ENCODE data around the gene CD59.
"Not testable (repeated sequence)": the region's sequence is repeated elsewhere in the genome, so short reads cannot be mapped to it uniquely, and the experiment has no call there.

CD59 gene

DNA sequence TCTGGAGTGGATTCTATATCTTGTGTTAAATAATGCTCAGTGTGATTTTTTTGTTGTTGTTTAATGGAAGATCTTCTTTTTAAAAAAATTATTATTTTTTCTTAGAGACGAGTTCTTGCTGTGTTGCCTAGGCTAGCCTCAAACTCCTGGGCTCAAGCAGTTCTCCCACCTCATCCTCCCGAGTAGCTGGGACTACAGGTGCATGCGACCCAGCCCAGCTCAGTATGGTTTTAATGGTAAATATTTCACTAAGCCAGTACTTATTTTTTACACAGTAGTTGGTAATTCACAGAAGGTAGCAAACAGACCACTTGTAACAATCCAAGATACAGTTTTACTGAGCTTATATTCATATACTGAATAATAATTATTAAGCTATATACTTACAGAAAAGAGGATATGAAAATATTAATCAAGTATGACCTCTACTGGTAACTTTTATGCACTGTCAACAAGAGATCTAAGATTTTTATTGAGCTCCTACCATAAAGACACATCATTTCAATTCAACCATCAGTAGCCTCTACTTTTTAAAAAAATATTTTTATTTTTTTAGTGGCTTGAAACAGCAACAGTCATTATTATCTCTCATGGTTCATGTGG is 6.1 kb upstream of the CD59 start:
- DNase-seq = no peak

- DNase-seq = no peak
These were observed 5.6 kb upstream of the CD59 start for GRCh38 chr11:33741806-33742205.

DNA sequence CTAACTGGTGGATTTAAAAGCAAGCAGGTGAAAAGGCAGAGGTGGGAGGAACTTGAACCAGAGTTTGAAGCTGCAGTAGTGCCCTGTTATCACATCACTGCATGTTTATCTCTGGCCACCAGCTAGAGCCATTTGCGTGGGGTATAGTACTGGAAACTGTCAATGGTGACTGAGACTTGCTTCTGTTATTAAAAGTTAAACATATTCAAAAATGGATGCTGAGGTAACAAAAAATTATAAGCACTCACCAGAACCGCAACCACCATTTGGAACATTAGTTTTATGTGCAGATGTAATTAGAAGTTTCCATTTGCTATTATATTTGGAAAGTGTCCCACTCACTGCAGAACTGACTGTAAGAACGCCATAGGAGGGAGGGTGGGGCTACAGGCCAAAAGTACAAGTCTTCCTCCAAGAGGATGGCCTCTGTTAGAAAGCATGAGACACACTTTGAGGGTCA is 1.2 kb upstream of the CD59 start:
- DNase-seq = no peak

DNA sequence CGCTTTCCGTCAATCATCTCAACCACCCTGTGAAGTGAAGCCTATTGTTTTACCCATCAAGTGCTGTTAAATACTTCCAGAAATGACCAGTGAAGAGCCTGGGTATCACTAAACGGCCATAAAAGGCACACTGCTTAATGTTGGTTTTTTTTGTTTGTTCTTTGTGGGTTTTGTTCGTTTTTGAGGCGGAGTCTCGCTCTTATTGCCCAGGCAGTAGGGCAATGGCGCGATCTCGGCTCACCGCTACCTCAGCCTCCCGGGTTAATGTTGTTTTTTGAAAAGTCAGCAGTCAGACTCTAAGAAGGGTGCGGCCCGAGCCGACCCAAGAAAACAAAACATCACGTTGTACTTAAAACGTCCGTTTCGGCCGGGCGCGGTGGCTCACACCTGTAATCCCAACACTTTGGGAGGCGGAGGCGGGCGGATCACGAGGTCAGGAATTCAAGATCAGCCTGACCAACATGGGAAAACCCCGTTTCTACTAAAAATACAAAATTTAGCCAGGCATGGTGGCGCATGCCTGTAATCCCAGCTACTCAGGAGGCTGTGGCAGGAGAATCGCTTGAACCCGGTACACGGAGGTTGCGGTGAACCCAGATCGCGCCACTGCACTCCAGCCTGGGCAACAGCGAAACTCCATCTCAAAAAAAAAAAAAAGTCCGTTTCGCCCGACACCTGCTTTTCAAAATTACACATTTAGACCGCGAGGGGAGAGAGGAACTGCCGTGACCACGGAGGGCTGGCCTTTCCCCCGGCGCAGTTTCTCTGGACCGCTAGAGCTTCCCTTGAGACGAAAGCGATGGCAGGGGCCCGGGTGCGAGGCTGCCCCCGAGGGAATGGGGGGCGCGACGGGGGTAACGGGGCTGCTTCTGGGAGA is 714 bp downstream of the CD59 start:
- DNase-seq = peak; percentile 25

DNA sequence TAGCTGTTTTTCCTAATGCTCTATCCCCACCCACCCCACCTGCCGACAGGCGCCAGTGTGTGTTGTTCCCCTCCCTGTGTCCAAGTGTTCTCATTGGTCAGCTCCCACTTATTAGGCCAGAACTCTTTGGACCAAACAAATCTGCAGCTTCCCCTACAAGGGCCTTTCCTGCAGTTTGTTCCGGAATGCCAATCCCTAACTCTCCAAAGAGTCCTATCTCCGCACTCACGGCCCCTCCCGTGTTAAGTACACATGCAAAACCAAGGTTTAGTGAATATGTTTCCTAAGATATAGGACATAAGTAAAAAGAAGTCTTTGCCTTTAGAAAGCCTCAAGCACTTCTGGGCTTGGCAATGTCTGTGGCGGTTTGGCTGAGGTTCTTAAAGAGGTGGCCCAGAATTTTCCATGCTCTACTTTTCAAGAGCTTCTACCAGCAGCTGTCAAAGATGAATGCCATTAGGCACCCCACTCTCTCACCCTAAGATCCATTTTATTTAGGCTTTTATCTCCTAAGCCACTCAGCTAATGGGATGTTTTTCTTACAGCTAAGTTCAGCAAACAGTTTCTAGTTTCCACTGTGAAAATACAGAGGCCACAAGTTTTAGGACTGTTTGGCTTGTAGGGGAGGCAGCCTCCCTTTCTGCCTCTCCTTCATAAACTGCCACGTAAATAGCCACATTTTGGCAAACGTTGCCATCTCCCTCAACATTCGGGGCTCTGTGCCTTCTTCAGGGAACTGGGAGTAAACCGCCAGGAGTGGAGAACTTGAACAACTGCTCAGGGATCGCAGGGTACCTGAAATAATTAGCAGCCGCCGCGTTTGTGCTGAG is 1.6 kb downstream of the CD59 start:
- no peak for DNase-seq

GRCh38 chr11:33733980-33734379 is 2.2 kb downstream of the CD59 start:
- DNase-seq = no peak

- DNase-seq = no peak
These were observed 4.3 kb downstream of the CD59 start for GRCh38 chr11:33731723-33732531.

GRCh38 chr11:33730716-33731115 is 5.5 kb downstream of the CD59 start:
- no peak for DNase-seq

- DNase-seq = not testable (repeated sequence)
These were observed 7.1 kb downstream of the CD59 start for GRCh38 chr11:33729072-33729664.

GRCh38 chr11:33727539-33727938 is 8.7 kb downstream of the CD59 start:
- not testable (repeated sequence) for DNase-seq

GRCh38 chr11:33725496-33725895 is 10.7 kb downstream of the CD59 start:
- no peak for DNase-seq

DNA sequence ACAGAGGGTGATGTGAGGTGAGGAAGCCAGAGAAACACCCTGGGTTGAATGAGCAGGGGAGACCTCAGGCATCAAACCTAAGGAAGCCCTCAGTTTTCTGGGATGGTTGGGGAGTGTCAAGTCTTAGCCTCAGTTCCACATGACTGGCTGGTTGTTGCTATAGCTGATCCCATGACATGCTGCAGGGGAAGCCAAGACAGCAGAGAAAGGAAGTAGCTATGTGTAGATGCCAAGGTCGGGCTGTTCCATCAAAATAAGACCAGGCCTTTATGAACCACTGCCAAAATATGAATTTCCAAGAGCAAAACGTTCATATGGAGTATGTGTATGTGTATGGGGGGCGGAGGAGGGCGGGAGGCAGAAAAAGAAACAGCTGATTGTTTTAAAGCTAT is 11.6 kb downstream of the CD59 start:
- no peak for DNase-seq

DNA sequence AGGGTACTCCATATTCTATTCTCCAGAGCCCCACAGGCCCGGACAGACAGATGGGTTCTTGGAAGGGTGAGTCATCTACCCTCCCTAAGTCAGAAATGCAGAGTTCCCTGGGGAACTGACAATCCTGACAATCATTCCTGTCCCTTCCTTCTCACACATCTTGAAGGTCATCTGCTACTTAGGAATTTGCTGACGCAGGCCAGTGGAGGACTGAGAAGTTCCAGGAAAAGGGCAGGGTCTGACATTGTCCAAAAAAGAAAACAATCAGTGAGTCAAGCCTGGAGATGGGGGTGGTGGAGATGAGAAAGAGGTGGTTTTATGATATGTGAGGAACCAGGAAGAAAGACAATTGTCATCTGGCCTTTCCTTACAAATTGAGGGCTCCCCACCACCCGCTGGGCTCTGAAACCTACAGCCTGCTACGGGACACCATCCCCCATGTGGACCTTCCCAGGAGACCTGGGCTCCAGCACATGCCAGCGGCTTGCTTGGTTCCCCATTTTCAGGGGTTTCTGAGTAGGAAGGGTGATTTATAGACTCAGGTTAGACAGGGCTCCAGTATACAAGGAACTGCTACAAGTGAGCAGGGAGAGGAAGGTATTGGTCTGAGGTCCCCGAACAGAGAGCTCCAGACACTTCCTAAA is 12.9 kb downstream of the CD59 start:
- no peak for DNase-seq

- DNase-seq = no peak
These were observed 13.5 kb downstream of the CD59 start for GRCh38 chr11:33722590-33723234.

DNA sequence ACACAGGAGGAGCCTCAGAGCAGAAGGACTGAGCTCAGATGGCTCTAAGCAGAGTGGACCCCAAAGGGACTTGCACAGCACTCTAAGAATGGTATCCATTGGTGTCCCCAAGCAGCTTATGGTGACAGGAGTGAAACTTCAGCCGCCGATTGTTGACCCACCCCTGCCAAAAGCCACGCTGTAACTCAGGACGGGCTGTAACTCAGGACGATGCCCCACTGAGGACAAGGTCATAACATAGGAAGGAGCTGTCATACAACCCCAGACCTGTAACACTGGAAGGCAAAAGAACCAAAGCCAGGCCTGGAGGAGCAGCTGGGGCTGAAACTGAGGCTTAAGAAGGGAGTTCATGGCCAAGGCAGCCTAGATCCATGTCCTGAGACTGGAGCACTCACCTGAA is 14.2 kb downstream of the CD59 start:
- no peak for DNase-seq

- no peak for DNase-seq
These were observed 14.8 kb downstream of the CD59 start for GRCh38 chr11:33721426-33721825.

GRCh38 chr11:33719587-33719986 is 16.6 kb downstream of the CD59 start:
- DNase-seq = no peak

DNA sequence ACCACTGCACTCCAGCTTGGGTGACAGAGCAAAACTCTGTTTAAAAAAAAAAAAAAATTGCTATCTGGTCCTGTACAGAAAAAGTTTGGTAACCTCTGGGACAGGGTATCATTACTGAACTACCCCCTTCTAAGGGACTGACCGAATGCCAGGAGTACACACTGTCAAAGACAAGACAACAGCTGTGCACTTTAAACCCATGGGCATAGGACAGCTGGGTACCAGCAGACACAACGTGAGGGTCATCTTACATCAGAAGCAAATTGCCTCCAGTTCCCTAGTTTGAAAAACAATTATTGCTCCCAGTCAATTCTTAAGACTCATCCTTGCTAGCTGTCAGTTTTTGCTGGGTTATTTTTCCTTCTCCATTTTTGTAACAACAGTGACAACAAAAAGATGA is 17.8 kb downstream of the CD59 start:
- DNase-seq = no peak

GRCh38 chr11:33716243-33716642 is 20.0 kb downstream of the CD59 start:
- no peak for DNase-seq

- no peak for DNase-seq
These were observed 22.3 kb downstream of the CD59 start for GRCh38 chr11:33713856-33714398.

Measured in activated gamma-delta T cell (primary cell).